ENCODE measurements around the gene GOLGA2.

Gene GOLGA2

GRCh38 chr9:128275198-128276007 lies at the start of gene GOLGA2:
TSS of gene GOLGA2 (minus strand) at chr9:128276007. CDS start at chr9:128275976, 31 bp downstream.
- no peaks in the 10 kb centered on the region for H3K27me3 ChIP-seq (ENCODE audit: control insufficient read depth in 1 of 2, insufficient read depth in 2 of 2, low read length in 2 of 2)

DNA sequence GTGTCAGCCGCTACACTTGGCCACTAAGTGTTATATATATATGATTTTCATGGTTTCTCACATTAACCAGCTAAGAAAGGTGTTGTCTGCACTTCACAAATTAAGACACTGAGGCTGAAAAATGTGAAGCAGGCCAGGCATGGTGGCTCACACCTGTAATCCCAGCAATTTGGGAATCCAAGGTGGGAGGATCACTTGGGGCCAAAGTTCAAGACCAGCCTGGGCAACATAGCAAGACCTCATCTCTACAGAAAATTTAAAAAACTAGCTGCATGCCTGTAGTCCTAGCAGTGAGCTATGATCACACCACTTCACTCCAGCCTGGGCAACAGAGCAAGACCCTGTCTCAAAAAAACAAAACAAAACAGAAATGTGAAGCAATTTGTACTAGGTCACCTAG lies 48.6 kb upstream of the GOLGA2 start:
- Histone ChIP-seq H3K27me3 (ENCODE audit: control insufficient read depth in 1 of 2, insufficient read depth in 2 of 2, low read length in 2 of 2) (no peaks in the 10 kb centered on the region), H3K27ac (ENCODE audit: low read depth, low read length) (no peak overlapping the region), H3K9ac (ENCODE audit: low read depth in 1 of 2, low read length in 2 of 2) (no peak overlapping the region), H3K9me3 (ENCODE audit: control insufficient read depth in 1 of 2, low read length in 2 of 2) (no peaks in the 10 kb centered on the region), H3K4me1 (ENCODE audit: control insufficient read depth in 1 of 2, insufficient read depth in 2 of 2, low read length in 2 of 2) (peaks cover 31 to 44% of the 10 kb centered on the region in 2 donors), H3K4me3 (ENCODE audit: low read depth in 1 of 2, low read length in 2 of 2) (no peak overlapping the region), H3K36me3 (ENCODE audit: control insufficient read depth in 1 of 2, insufficient read depth in 2 of 2, low read length in 2 of 2) (peaks cover 22 to 29% of the 10 kb centered on the region in 2 donors)

More at GRCh38 chr9:128275198-128276007, at the start of gene GOLGA2:
- Histone ChIP-seq H3K27ac (ENCODE audit: low read depth, low read length) (peak within 1 kb of the TSS; percentile 74), H3K4me3 (ENCODE audit: low read depth in 1 of 2, low read length in 2 of 2) (peak within 1 kb of the TSS; percentile 88 to 97), H3K36me3 (ENCODE audit: control insufficient read depth in 1 of 2, insufficient read depth in 2 of 2, low read length in 2 of 2) (peaks cover 6 to 24% of the 10 kb centered on the region in 2 donors), H3K9ac (ENCODE audit: low read depth in 1 of 2, low read length in 2 of 2) (peak within 1 kb of the TSS; percentile 93 to 97), H3K4me1 (ENCODE audit: control insufficient read depth in 1 of 2, insufficient read depth in 2 of 2, low read length in 2 of 2) (peaks cover 16 to 20% of the 10 kb centered on the region in 2 donors), H3K9me3 (ENCODE audit: control insufficient read depth in 1 of 2, low read length in 2 of 2) (no peaks in the 10 kb centered on the region)

GRCh38 chr9:128323791-128324190 lies 48.0 kb upstream of the GOLGA2 start:
- peak overlapping the region; percentile 74 to 100 for H3K9ac ChIP-seq (ENCODE audit: low read depth in 1 of 2, low read length in 2 of 2)
- no peaks in the 10 kb centered on the region for H3K27me3 ChIP-seq (ENCODE audit: control insufficient read depth in 1 of 2, insufficient read depth in 2 of 2, low read length in 2 of 2)
- H3K9me3 ChIP-seq (ENCODE audit: control insufficient read depth in 1 of 2, low read length in 2 of 2) = no peaks in the 10 kb centered on the region
- peaks cover 22 to 31% of the 10 kb centered on the region in 2 donors for H3K36me3 ChIP-seq (ENCODE audit: control insufficient read depth in 1 of 2, insufficient read depth in 2 of 2, low read length in 2 of 2)
- peaks cover 31 to 43% of the 10 kb centered on the region in 2 donors for H3K4me1 ChIP-seq (ENCODE audit: control insufficient read depth in 1 of 2, insufficient read depth in 2 of 2, low read length in 2 of 2)
- no peak overlapping the region for H3K27ac ChIP-seq (ENCODE audit: low read depth, low read length)
- peak overlapping the region; percentile 98 to 99 for H3K4me3 ChIP-seq (ENCODE audit: low read depth in 1 of 2, low read length in 2 of 2)

GRCh38 chr9:128323212-128323730 lies 47.5 kb upstream of the GOLGA2 start:
- H3K4me1 ChIP-seq (ENCODE audit: control insufficient read depth in 1 of 2, insufficient read depth in 2 of 2, low read length in 2 of 2) = peaks cover 27 to 38% of the 10 kb centered on the region in 2 donors
- H3K27me3 ChIP-seq (ENCODE audit: control insufficient read depth in 1 of 2, insufficient read depth in 2 of 2, low read length in 2 of 2) = no peaks in the 10 kb centered on the region
- H3K9ac ChIP-seq (ENCODE audit: low read depth in 1 of 2, low read length in 2 of 2) = peak overlapping the region; percentile 74 to 100
- H3K9me3 ChIP-seq (ENCODE audit: control insufficient read depth in 1 of 2, low read length in 2 of 2) = no peaks in the 10 kb centered on the region
- H3K27ac ChIP-seq (ENCODE audit: low read depth, low read length) = no peak overlapping the region
- H3K36me3 ChIP-seq (ENCODE audit: control insufficient read depth in 1 of 2, insufficient read depth in 2 of 2, low read length in 2 of 2) = peaks cover 22 to 34% of the 10 kb centered on the region in 2 donors
- H3K4me3 ChIP-seq (ENCODE audit: low read depth in 1 of 2, low read length in 2 of 2) = peak overlapping the region; percentile 98 to 99

- H3K4me1 ChIP-seq (ENCODE audit: control insufficient read depth in 1 of 2, insufficient read depth in 2 of 2, low read length in 2 of 2) = peaks cover 20 to 32% of the 10 kb centered on the region in 2 donors
- H3K9ac ChIP-seq (ENCODE audit: low read depth in 1 of 2, low read length in 2 of 2) = peak within 1 kb of the TSS; percentile 74 to 100
- peaks cover 21 to 31% of the 10 kb centered on the region in 2 donors for H3K36me3 ChIP-seq (ENCODE audit: control insufficient read depth in 1 of 2, insufficient read depth in 2 of 2, low read length in 2 of 2)
- no peaks in the 10 kb centered on the region for H3K27me3 ChIP-seq (ENCODE audit: control insufficient read depth in 1 of 2, insufficient read depth in 2 of 2, low read length in 2 of 2)
- no peaks in the 10 kb centered on the region for H3K9me3 ChIP-seq (ENCODE audit: control insufficient read depth in 1 of 2, low read length in 2 of 2)
- H3K27ac ChIP-seq (ENCODE audit: low read depth, low read length) = peak within 1 kb of the TSS; percentile 96
- H3K4me3 ChIP-seq (ENCODE audit: low read depth in 1 of 2, low read length in 2 of 2) = peak within 1 kb of the TSS; percentile 98 to 99
These were observed 46.8 kb upstream of the GOLGA2 start, which contains the start of the genes COQ4 and TRUB2 for GRCh38 chr9:128322404-128323211. TSS of gene COQ4 (plus strand) at chr9:128322839. CDS start at chr9:128322859, 20 bp downstream. TSS of gene TRUB2 (minus strand) at chr9:128322447. CDS start at chr9:128322408, 39 bp downstream.

- peaks cover 24 to 34% of the 10 kb centered on the region in 2 donors for H3K36me3 ChIP-seq (ENCODE audit: control insufficient read depth in 1 of 2, insufficient read depth in 2 of 2, low read length in 2 of 2)
- H3K9me3 ChIP-seq (ENCODE audit: control insufficient read depth in 1 of 2, low read length in 2 of 2) = no peaks in the 10 kb centered on the region
- H3K4me1 ChIP-seq (ENCODE audit: control insufficient read depth in 1 of 2, insufficient read depth in 2 of 2, low read length in 2 of 2) = peaks cover 19 to 28% of the 10 kb centered on the region in 2 donors
- H3K27me3 ChIP-seq (ENCODE audit: control insufficient read depth in 1 of 2, insufficient read depth in 2 of 2, low read length in 2 of 2) = no peaks in the 10 kb centered on the region
- H3K9ac ChIP-seq (ENCODE audit: low read depth in 1 of 2, low read length in 2 of 2) = peak overlapping the region; percentile 68 to 100
- H3K27ac ChIP-seq (ENCODE audit: low read depth, low read length) = no peak overlapping the region
- H3K4me3 ChIP-seq (ENCODE audit: low read depth in 1 of 2, low read length in 2 of 2) = peak overlapping the region; percentile 98 to 99
These were observed 46.1 kb upstream of the GOLGA2 start for GRCh38 chr9:128321879-128322403.

DNA sequence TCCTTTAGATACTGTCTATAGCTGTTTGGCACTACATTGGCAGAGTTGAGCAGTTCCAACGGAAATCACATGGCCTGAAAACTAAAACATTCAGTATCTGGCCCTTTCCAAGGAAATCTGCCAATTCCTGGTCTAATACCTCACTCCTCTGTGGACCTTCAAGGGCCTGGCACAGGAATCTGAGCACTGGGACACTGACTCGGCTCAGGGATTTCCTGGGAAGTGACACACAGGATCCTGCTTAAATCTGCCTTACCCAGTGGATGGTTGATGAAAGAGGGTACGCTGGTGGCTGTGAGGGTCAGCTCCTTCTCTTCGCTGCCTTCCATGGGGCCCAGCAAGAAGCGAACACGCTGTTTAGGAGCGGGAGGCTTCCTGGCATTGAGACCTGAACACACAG lies 45.5 kb upstream of the GOLGA2 start:
- Histone ChIP-seq H3K36me3 (ENCODE audit: control insufficient read depth in 1 of 2, insufficient read depth in 2 of 2, low read length in 2 of 2) (peaks cover 30 to 40% of the 10 kb centered on the region in 2 donors), H3K27ac (ENCODE audit: low read depth, low read length) (no peak overlapping the region), H3K9ac (ENCODE audit: low read depth in 1 of 2, low read length in 2 of 2) (peak overlapping the region in 1 of 2 donors; percentile 100), H3K4me3 (ENCODE audit: low read depth in 1 of 2, low read length in 2 of 2) (peak overlapping the region; percentile 98 to 99), H3K4me1 (ENCODE audit: control insufficient read depth in 1 of 2, insufficient read depth in 2 of 2, low read length in 2 of 2) (peaks cover 19 to 28% of the 10 kb centered on the region in 2 donors), H3K9me3 (ENCODE audit: control insufficient read depth in 1 of 2, low read length in 2 of 2) (no peaks in the 10 kb centered on the region), H3K27me3 (ENCODE audit: control insufficient read depth in 1 of 2, insufficient read depth in 2 of 2, low read length in 2 of 2) (no peaks in the 10 kb centered on the region)

DNA sequence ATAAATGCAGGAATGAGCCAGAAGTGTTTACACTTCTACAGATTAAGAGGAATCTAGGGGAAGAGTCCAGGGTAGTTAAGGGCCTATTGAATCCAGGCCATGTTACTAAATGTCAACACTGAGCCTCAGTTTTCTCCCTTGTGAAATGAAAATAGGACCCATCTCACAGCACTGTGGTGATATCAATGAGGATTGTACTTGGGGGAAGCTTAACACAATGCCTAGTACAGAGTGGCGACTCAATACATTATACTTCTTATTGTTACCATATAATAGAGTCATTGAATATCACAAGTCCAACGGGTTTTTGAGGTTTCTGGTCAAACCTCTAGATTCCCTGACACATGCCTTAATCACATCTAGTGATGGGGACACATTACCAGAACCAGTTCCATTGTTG lies 41.8 kb upstream of the GOLGA2 start:
- H3K4me3 ChIP-seq (ENCODE audit: low read depth in 1 of 2, low read length in 2 of 2) = no peak overlapping the region
- H3K9ac ChIP-seq (ENCODE audit: low read depth in 1 of 2, low read length in 2 of 2) = no peak overlapping the region
- peaks cover 31 to 46% of the 10 kb centered on the region in 2 donors for H3K36me3 ChIP-seq (ENCODE audit: control insufficient read depth in 1 of 2, insufficient read depth in 2 of 2, low read length in 2 of 2)
- peaks cover 3 to 7% of the 10 kb centered on the region in 2 donors for H3K4me1 ChIP-seq (ENCODE audit: control insufficient read depth in 1 of 2, insufficient read depth in 2 of 2, low read length in 2 of 2)
- H3K27me3 ChIP-seq (ENCODE audit: control insufficient read depth in 1 of 2, insufficient read depth in 2 of 2, low read length in 2 of 2) = no peaks in the 10 kb centered on the region
- H3K27ac ChIP-seq (ENCODE audit: low read depth, low read length) = no peak overlapping the region
- no peaks in the 10 kb centered on the region for H3K9me3 ChIP-seq (ENCODE audit: control insufficient read depth in 1 of 2, low read length in 2 of 2)

DNA sequence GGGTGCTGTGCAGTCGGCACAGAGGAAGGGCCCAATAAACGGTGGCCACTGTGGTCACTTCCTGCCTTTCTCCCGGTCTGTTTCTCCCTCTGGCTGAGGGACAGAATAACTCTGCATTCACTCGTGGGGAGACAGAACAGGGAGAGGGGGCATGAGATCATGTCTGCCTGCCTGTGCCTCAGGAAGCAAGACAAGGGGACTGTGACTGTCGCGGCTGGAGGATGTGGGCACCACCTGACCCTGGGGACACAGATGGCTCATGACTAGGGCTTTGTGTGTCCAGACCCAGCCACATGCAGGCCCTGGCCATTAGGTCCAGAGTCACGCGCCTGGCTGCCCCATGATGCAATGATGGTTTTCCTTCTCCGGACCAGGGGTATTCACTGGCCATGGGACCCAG lies 40.6 kb upstream of the GOLGA2 start:
- peaks cover 2% of the 10 kb centered on the region in 2 donors for H3K4me1 ChIP-seq (ENCODE audit: control insufficient read depth in 1 of 2, insufficient read depth in 2 of 2, low read length in 2 of 2)
- H3K27ac ChIP-seq (ENCODE audit: low read depth, low read length) = no peak overlapping the region
- no peaks in the 10 kb centered on the region for H3K27me3 ChIP-seq (ENCODE audit: control insufficient read depth in 1 of 2, insufficient read depth in 2 of 2, low read length in 2 of 2)
- no peak overlapping the region for H3K4me3 ChIP-seq (ENCODE audit: low read depth in 1 of 2, low read length in 2 of 2)
- no peaks in the 10 kb centered on the region for H3K9me3 ChIP-seq (ENCODE audit: control insufficient read depth in 1 of 2, low read length in 2 of 2)
- peaks cover 33 to 47% of the 10 kb centered on the region in 2 donors for H3K36me3 ChIP-seq (ENCODE audit: control insufficient read depth in 1 of 2, insufficient read depth in 2 of 2, low read length in 2 of 2)
- H3K9ac ChIP-seq (ENCODE audit: low read depth in 1 of 2, low read length in 2 of 2) = no peak overlapping the region
